Measurements from ENCODE around the gene C1QBP.

C1QBP gene

GRCh38 chr17:5419959-5420653 is 18.8 kb downstream of the C1QBP start, which contains the start of gene RPAIN:
RPAIN (plus strand) TSS chr17:5420182; CDS start chr17:5420211, 29 bp downstream.
- TF ChIP-seq ZNF274 (IDR thresholded peaks at IDR 0.05; ENCODE audit: low read depth, low read length): no peak
- TF ChIP-seq SUZ12 (IDR thresholded peaks at IDR 0.05; ENCODE audit: extremely low read depth, insufficient read depth, insufficient read length): no peak
- peak within 1 kb of the TSS; percentile 96 for H3K4me3 ChIP-seq (ENCODE audit: insufficient read length, low read depth)
- no peaks in the 10 kb centered on the region for H3K4me1 ChIP-seq (ENCODE audit: insufficient read depth, insufficient read length)
- DNase-seq (ENCODE audit: low read depth, low spot score): peak; percentile 60
- no peaks in the 10 kb centered on the region for H3K9me3 ChIP-seq (ENCODE audit: insufficient read depth, low read length)
- peaks cover 63% of the 10 kb centered on the region for H3K36me3 ChIP-seq (ENCODE audit: insufficient read depth, insufficient read length, low read length)
- H3K27me3 ChIP-seq (ENCODE audit: insufficient read depth, insufficient read length): no peaks in the 10 kb centered on the region
- peak within 1 kb of the TSS; percentile 93 for H3K9ac ChIP-seq (ENCODE audit: insufficient read length, low read depth)

GRCh38 chr17:5419356-5419958 is 19.5 kb downstream of the C1QBP start, which contains the start of gene NUP88:
NUP88 (minus strand) TSS chr17:5419662; CDS start chr17:5419650, 12 bp downstream.
- Histone ChIP-seq H3K9ac (ENCODE audit: insufficient read length, low read depth) (peak within 1 kb of the TSS; percentile 93), H3K4me3 (ENCODE audit: insufficient read length, low read depth) (peak within 1 kb of the TSS; percentile 96), H3K9me3 (ENCODE audit: insufficient read depth, low read length) (no peaks in the 10 kb centered on the region), H3K4me1 (ENCODE audit: insufficient read depth, insufficient read length) (no peaks in the 10 kb centered on the region), H3K36me3 (ENCODE audit: insufficient read depth, insufficient read length, low read length) (peaks cover 60% of the 10 kb centered on the region), H3K27me3 (ENCODE audit: insufficient read depth, insufficient read length) (no peaks in the 10 kb centered on the region)
- TF ChIP-seq ZNF274 (IDR thresholded peaks at IDR 0.05; ENCODE audit: low read depth, low read length): no peak
- TF ChIP-seq YY1 (IDR thresholded peaks at IDR 0.05; ENCODE audit: insufficient read depth, insufficient read length): peak; percentile 83
- peak; percentile 93 for DNase-seq (ENCODE audit: low read depth, low spot score)

- H3K4me1 ChIP-seq (ENCODE audit: insufficient read depth, insufficient read length): no peaks in the 10 kb centered on the region
- TF ChIP-seq SUZ12 (IDR thresholded peaks at IDR 0.05; ENCODE audit: extremely low read depth, insufficient read depth, insufficient read length) (no peak), ZNF274 (IDR thresholded peaks at IDR 0.05; ENCODE audit: low read depth, low read length) (no peak), YY1 (IDR thresholded peaks at IDR 0.05; ENCODE audit: insufficient read depth, insufficient read length) (no peak)
- DNase-seq (ENCODE audit: low read depth, low spot score): peak; percentile 5
- H3K4me3 ChIP-seq (ENCODE audit: insufficient read length, low read depth): peak overlapping the region; percentile 96
- peaks cover 59% of the 10 kb centered on the region for H3K36me3 ChIP-seq (ENCODE audit: insufficient read depth, insufficient read length, low read length)
- H3K9me3 ChIP-seq (ENCODE audit: insufficient read depth, low read length): no peaks in the 10 kb centered on the region
- peak overlapping the region; percentile 92 for H3K9ac ChIP-seq (ENCODE audit: insufficient read length, low read depth)
- no peaks in the 10 kb centered on the region for H3K27me3 ChIP-seq (ENCODE audit: insufficient read depth, insufficient read length)
Observed at GRCh38 chr17:5418858-5419355, 20.0 kb downstream of the C1QBP start.

GRCh38 chr17:5416901-5417300 is 22.1 kb downstream of the C1QBP start:
- TF ChIP-seq SUZ12 (IDR thresholded peaks at IDR 0.05; ENCODE audit: extremely low read depth, insufficient read depth, insufficient read length): no peak
- no peak for TF ChIP-seq YY1 (IDR thresholded peaks at IDR 0.05; ENCODE audit: insufficient read depth, insufficient read length)
- TF ChIP-seq ZNF274 (IDR thresholded peaks at IDR 0.05; ENCODE audit: low read depth, low read length): no peak
- Histone ChIP-seq H3K4me3 (ENCODE audit: insufficient read length, low read depth) (no peak overlapping the region), H3K4me1 (ENCODE audit: insufficient read depth, insufficient read length) (no peaks in the 10 kb centered on the region), H3K9ac (ENCODE audit: insufficient read length, low read depth) (no peak overlapping the region), H3K36me3 (ENCODE audit: insufficient read depth, insufficient read length, low read length) (peaks cover 58% of the 10 kb centered on the region), H3K9me3 (ENCODE audit: insufficient read depth, low read length) (no peaks in the 10 kb centered on the region), H3K27me3 (ENCODE audit: insufficient read depth, insufficient read length) (no peaks in the 10 kb centered on the region)
- no peak for DNase-seq (ENCODE audit: low read depth, low spot score)

- Histone ChIP-seq H3K9me3 (ENCODE audit: insufficient read depth, low read length) (no peaks in the 10 kb centered on the region), H3K36me3 (ENCODE audit: insufficient read depth, insufficient read length, low read length) (peaks cover 76% of the 10 kb centered on the region), H3K27me3 (ENCODE audit: insufficient read depth, insufficient read length) (no peaks in the 10 kb centered on the region), H3K4me1 (ENCODE audit: insufficient read depth, insufficient read length) (no peaks in the 10 kb centered on the region), H3K4me3 (ENCODE audit: insufficient read length, low read depth) (no peak overlapping the region), H3K9ac (ENCODE audit: insufficient read length, low read depth) (no peak overlapping the region)
- TF ChIP-seq ZNF274 (IDR thresholded peaks at IDR 0.05; ENCODE audit: low read depth, low read length) (no peak), YY1 (IDR thresholded peaks at IDR 0.05; ENCODE audit: insufficient read depth, insufficient read length) (no peak), SUZ12 (IDR thresholded peaks at IDR 0.05; ENCODE audit: extremely low read depth, insufficient read depth, insufficient read length) (no peak)
- no peak for DNase-seq (ENCODE audit: low read depth, low spot score)
Observed at GRCh38 chr17:5413682-5414081, 25.3 kb downstream of the C1QBP start.

GRCh38 chr17:5410594-5411272 is 28.2 kb downstream of the C1QBP start:
- no peak for TF ChIP-seq YY1 (IDR thresholded peaks at IDR 0.05; ENCODE audit: insufficient read depth, insufficient read length)
- no peak for TF ChIP-seq ZNF274 (IDR thresholded peaks at IDR 0.05; ENCODE audit: low read depth, low read length)
- no peak for TF ChIP-seq SUZ12 (IDR thresholded peaks at IDR 0.05; ENCODE audit: extremely low read depth, insufficient read depth, insufficient read length)
- Histone ChIP-seq H3K27me3 (ENCODE audit: insufficient read depth, insufficient read length) (no peaks in the 10 kb centered on the region), H3K9me3 (ENCODE audit: insufficient read depth, low read length) (no peaks in the 10 kb centered on the region), H3K4me1 (ENCODE audit: insufficient read depth, insufficient read length) (no peaks in the 10 kb centered on the region), H3K36me3 (ENCODE audit: insufficient read depth, insufficient read length, low read length) (peaks cover 88% of the 10 kb centered on the region), H3K9ac (ENCODE audit: insufficient read length, low read depth) (no peak overlapping the region), H3K4me3 (ENCODE audit: insufficient read length, low read depth) (no peak overlapping the region)
- no peak for DNase-seq (ENCODE audit: low read depth, low spot score)

GRCh38 chr17:5408186-5408585 is 30.8 kb downstream of the C1QBP start:
- Histone ChIP-seq H3K4me1 (ENCODE audit: insufficient read depth, insufficient read length) (no peaks in the 10 kb centered on the region), H3K9ac (ENCODE audit: insufficient read length, low read depth) (no peak overlapping the region), H3K36me3 (ENCODE audit: insufficient read depth, insufficient read length, low read length) (peaks cover 90% of the 10 kb centered on the region), H3K27me3 (ENCODE audit: insufficient read depth, insufficient read length) (no peaks in the 10 kb centered on the region), H3K4me3 (ENCODE audit: insufficient read length, low read depth) (no peak overlapping the region), H3K9me3 (ENCODE audit: insufficient read depth, low read length) (no peaks in the 10 kb centered on the region)
- no peak for TF ChIP-seq ZNF274 (IDR thresholded peaks at IDR 0.05; ENCODE audit: low read depth, low read length)
- TF ChIP-seq YY1 (IDR thresholded peaks at IDR 0.05; ENCODE audit: insufficient read depth, insufficient read length): no peak
- no peak for TF ChIP-seq SUZ12 (IDR thresholded peaks at IDR 0.05; ENCODE audit: extremely low read depth, insufficient read depth, insufficient read length)
- no peak for DNase-seq (ENCODE audit: low read depth, low spot score)
